Pancreas (tissue), 10 donors: ENCODE measurements around the gene GCLC. TPM values are rescaled to one million over a fixed set of nuclear protein-coding genes. Genes with fewer than 3 reads are reported as not detected.
"Not testable (repeated sequence)": the region's sequence is repeated elsewhere in the genome, so short reads cannot be mapped to it uniquely, and the experiment has no call there.

Experiments
- ATAC-seq, 4 donors: fragments of 200-7000 bp; cut with Tn5 transposase; one replicate each; pipeline versions ENCODE4 v1.8.0 to v1.9.1; 2020; ENCODE audit warnings: mild to moderate bottlenecking in 4 of 4, moderate library complexity in 4 of 4
- DNase-seq, 6 donors: peaks; one replicate each; pipeline ENCODE4 v3.0.0-alpha.2; 2020
- FAIRE-seq: peaks from 2 replicates; lab custom pipeline; 2012; peaks lifted over from hg19 to GRCh38; lab: Jason Lieb, UNC
- H3K27ac ChIP-seq, 4 donors: fragments of 200-600 bp; sonication (generic); 1 replicate in 3 of 4; 2 replicates in 1 of 4; pipeline versions ENCODE4 v1.5.0 to v1.8.0; 2020
- H3K27me3 ChIP-seq, 4 donors: fragments of 200-600 bp; one replicate each; pipeline ENCODE4 v1.8.0; 2021
- H3K36me3 ChIP-seq, 3 donors: fragments of 200-600 bp; sonication (generic) in 1 of 3; one replicate each; pipeline versions ENCODE4 v1.5.0 to v1.8.0; 2020 to 2021
- H3K4me1 ChIP-seq, 3 donors: fragments of 200-600 bp; one replicate each; pipeline ENCODE4 v1.8.0; 2021
- H3K4me3 ChIP-seq, 4 donors: fragments of 200-600 bp; sonication (generic) in 2 of 4; one replicate each; pipeline versions ENCODE4 v1.5.0 to v1.8.0; 2020 to 2021
- H3K9me3 ChIP-seq, 4 donors: fragments of 200-600 bp; one replicate each; pipeline ENCODE4 v1.8.0; 2021
- CTCF ChIP-seq, 4 donors: fragments of 200-600 bp; sonication (generic) in 3 of 4; IDR thresholded peaks; one replicate each; pipeline versions ENCODE4 v1.5.0 to v1.8.0; 2021; ENCODE audit warnings: antibody characterized with exemption in 4 of 4
- WGBS, 2 donors: extraction: QIAGEN DNeasy Blood & Tissue Kit; methylation state at CpG; one replicate each; pipeline ENCODE4 v1.1.7; 2013; 5-methylcytosine and 5-hydroxymethylcytosine counted together
- intact Hi-C, 3 donors: fragments of 100-400 bp; cut with DNase I; formaldehyde crosslinking; loops; one replicate each; pipeline versions ENCODE4 v1.11.1 to v1.14.2; 2022
- polyA plus RNA-seq, 2 donors: library from polyadenylated mRNA; stranded (reverse); fragments of 200-250 nt; gene quantifications; one replicate each; pipeline ENCODE4 v1.2.3, GENCODE V29; 2013
- total RNA-seq, 6 donors: library from RNA; stranded (reverse); fragmentation: NEBNext Ultra II Directional in 4 of 6; extraction: Animal tissue kit (Norgen Biotek cat#: 25700) in 4 of 6; gene quantifications; one replicate each; pipeline versions ENCODE4 v1.2.1 to v1.2.4, GENCODE V29; 2021 to 2023
- donor health status: healthy with polysubstance abuse.
- donor health status: DM: no; HTN: no; CAD: no; lungs with moderate emphysema.
- donor health status: DM: no; HTN: no; CAD: no.
- donor health status: control.
- donor health status: control.
- donor health status: Bipolar disorder and iron deficiency.
- donor health status: DM: yes; HTN: yes; CAD: no.
- donor health status: DM: no; HTN: no; CAD: no.
- donor health status: DM: no; HTN: no; CAD: no.
- donor health status: DM: yes; HTN: yes; CAD: no.

GCLC gene
- total and polyA plus RNA-seq, 8 donors, result 5.9 to 29.5 (median 16.8) TPM

DNA sequence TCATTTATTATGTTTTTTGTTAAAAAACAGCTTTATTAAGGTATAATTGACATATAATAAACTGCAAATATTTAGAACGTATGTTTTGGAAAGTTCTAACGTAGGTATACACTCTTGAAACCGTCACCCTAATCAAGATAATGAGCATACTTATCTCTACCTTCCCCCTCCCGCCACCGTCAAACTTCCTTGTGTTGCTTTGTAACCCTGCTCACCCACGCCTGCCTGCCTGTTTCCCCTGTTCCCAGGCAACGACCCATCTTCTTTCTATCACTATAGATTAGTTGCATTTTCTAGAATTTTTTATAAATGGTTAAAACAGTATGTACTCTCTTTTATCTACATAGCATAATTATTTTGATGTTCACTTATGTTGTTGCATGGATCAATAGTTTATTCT, 33.5 kb upstream of the GCLC start:
- H3K9me3 ChIP-seq, result no peaks in the 10 kb centered on the region
- peaks cover 0 to 3% (median 0%) of the 10 kb centered on the region in 3 donors for H3K4me1 ChIP-seq
- no peaks in the 10 kb centered on the region for H3K27me3 ChIP-seq
- no peak overlapping the region for H3K27ac ChIP-seq
- no peak for TF ChIP-seq CTCF (IDR thresholded peaks at IDR 0.05)
- no peak overlapping the region for H3K4me3 ChIP-seq
- DNase-seq, result no peak
- no peaks in the 10 kb centered on the region for H3K36me3 ChIP-seq
- WGBS, 2 donors, result 37 to 39% methylated on average over 7 of the region's 7 CpGs
- FAIRE-seq, result no peak
- no peak for ATAC-seq
- intact Hi-C loops, result no loop called here

- intact Hi-C loops, result no loop called here
- DNase-seq (no peak), ATAC-seq (no peak), FAIRE-seq (no peak)
- Histone ChIP-seq H3K4me1 (no peaks in the 10 kb centered on the region), H3K27ac (no peak overlapping the region), H3K9me3 (no peaks in the 10 kb centered on the region), H3K4me3 (no peak overlapping the region), H3K36me3 (no peaks in the 10 kb centered on the region), H3K27me3 (no peaks in the 10 kb centered on the region)
- TF ChIP-seq CTCF (IDR thresholded peaks at IDR 0.05), result no peak
- WGBS, 2 donors, result 71 to 77% methylated on average over 14 of the region's 14 CpGs
These were observed 28.4 kb upstream of the GCLC start for GRCh38 chr6:53573299-53573698.

GRCh38 chr6:53572379-53572778, 27.5 kb upstream of the GCLC start:
- H3K27me3 ChIP-seq, DNase-seq, H3K27ac ChIP-seq, H3K4me3 ChIP-seq, H3K4me1 ChIP-seq, ATAC-seq, FAIRE-seq, H3K36me3 ChIP-seq, H3K9me3 ChIP-seq, intact Hi-C loops: not testable (repeated sequence)
- WGBS, 2 donors, result 79 to 85% methylated on average over 3 of the region's 3 CpGs

- Histone ChIP-seq H3K27me3 (no peaks in the 10 kb centered on the region), H3K4me1 (peaks cover 0 to 15% (median 0%) of the 10 kb centered on the region in 3 donors), H3K4me3 (no peak overlapping the region), H3K9me3 (no peaks in the 10 kb centered on the region), H3K36me3 (no peaks in the 10 kb centered on the region), H3K27ac (no peak overlapping the region)
- 89 to 92% methylated on average over 2 of the region's 2 CpGs for WGBS, 2 donors
- TF ChIP-seq CTCF (IDR thresholded peaks at IDR 0.05), result no peak
- ATAC-seq, result no peak
- no peak for FAIRE-seq
- intact Hi-C loops, result no loop called here
- DNase-seq, result no peak
These were observed 24.1 kb upstream of the GCLC start for GRCh38 chr6:53568776-53569616.

DNA sequence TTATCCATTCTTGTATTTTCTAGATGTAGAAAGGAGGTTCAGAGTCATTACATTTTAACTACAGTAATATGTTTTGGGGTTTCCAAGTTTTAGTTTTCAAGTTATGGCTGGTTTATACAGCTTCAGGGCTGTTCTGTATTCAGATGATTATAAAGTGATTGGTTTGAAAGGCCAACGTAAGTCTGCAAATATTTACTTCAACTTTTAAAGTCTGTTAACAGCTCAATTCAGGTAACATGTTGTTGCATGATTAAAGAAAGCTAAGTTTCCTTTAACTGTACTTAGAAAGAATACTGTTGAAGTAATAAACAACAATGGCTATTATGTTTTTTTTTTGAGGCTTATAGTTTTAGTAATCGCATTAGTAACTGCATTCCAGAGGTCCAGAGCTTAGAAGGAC, 22.8 kb upstream of the GCLC start:
- H3K9me3 ChIP-seq, result no peaks in the 10 kb centered on the region
- H3K4me3 ChIP-seq, result no peak overlapping the region
- no peak for DNase-seq
- ATAC-seq, result peak in 3 of 4 donors; percentile 53 to 74 (median 69)
- peaks cover 0 to 15% (median 0%) of the 10 kb centered on the region in 3 donors for H3K4me1 ChIP-seq
- H3K36me3 ChIP-seq, result no peaks in the 10 kb centered on the region
- H3K27ac ChIP-seq, result no peak overlapping the region
- no peaks in the 10 kb centered on the region for H3K27me3 ChIP-seq
- no peak for FAIRE-seq
- intact Hi-C loops, result no loop called here
- WGBS, 2 donors, result 15 to 23% methylated on average over 2 of the region's 2 CpGs
- TF ChIP-seq CTCF (IDR thresholded peaks at IDR 0.05), result no peak
